Adrenal gland (tissue), 5 donors: ENCODE results near the gene ECT2.

ENCODE experiments used
- CTCF ChIP-seq, 6 experiments: fragments of 450-650 bp in 4 of 6; fragments of 200-600 bp in 2 of 6; sonication (generic) in 1 of 6; IDR thresholded peaks; 1 replicate in 5 of 6; 2 replicates in 1 of 6; pipeline versions ENCODE4 v1.5.1 to v1.8.0; 2016 to 2021; ENCODE audit warnings: antibody characterized with exemption in 6 of 6, mild to moderate bottlenecking in 2 of 6, moderate library complexity in 1 of 6
- POLR2A ChIP-seq, 2 donors: fragments of 450-650 bp; IDR thresholded peaks; one replicate each; pipeline ENCODE4 v1.6.1; 2017; ENCODE audit warnings: antibody characterized with exemption in 2 of 2, mild to moderate bottlenecking in 2 of 2, moderate library complexity in 1 of 2
- donor health status: DM: no; HTN: no; CAD: no.

GRCh38 chr3:172815857-172816256 is 65.3 kb downstream of the ECT2 start:
- TF ChIP-seq CTCF (IDR thresholded peaks at IDR 0.05) (no peak), POLR2A (IDR thresholded peaks at IDR 0.05) (no peak)
